T-helper 1 cell treated with Interleukin-12 subunit alpha and Interleukin-12 subunit beta and Interleukin-4 antibody, amounts not matched to agents 30 μg/mL and 1 μg/mL, for 36 hours (primary cell): Measurements from ENCODE around the gene GADD45G.

Source experiments
- H3K27ac Mint-ChIP-seq: one replicate; pipeline ENCODE4 v1.8.0; 2021; ENCODE audit warnings: mild to moderate bottlenecking, mixed read lengths
- H3K27me3 Mint-ChIP-seq: one replicate; pipeline ENCODE4 v1.8.0; 2021; ENCODE audit warnings: low read depth, mixed read lengths
- H3K36me3 Mint-ChIP-seq: one replicate; pipeline ENCODE4 v1.8.0; 2021; ENCODE audit warnings: low read depth, mixed read lengths
- H3K4me1 Mint-ChIP-seq: one replicate; pipeline ENCODE4 v1.8.0; 2021; ENCODE audit warnings: low read depth, mixed read lengths
- H3K4me3 Mint-ChIP-seq: one replicate; pipeline ENCODE4 v1.8.0; 2021; ENCODE audit warnings: mild to moderate bottlenecking, moderate library complexity, mixed read lengths
- H3K9me3 Mint-ChIP-seq: one replicate; pipeline ENCODE4 v1.8.0; 2021; ENCODE audit warnings: mixed read lengths

Gene GADD45G

GRCh38 chr9:89626741-89627265, 22.0 kb downstream of the GADD45G start:
- no peak overlapping the region for H3K27ac Mint-ChIP-seq

GRCh38 chr9:89628601-89629000, 23.8 kb downstream of the GADD45G start:
- no peak overlapping the region for H3K4me3 Mint-ChIP-seq
- H3K4me1 Mint-ChIP-seq: peaks cover 19% of the 10 kb centered on the region
- no peak overlapping the region for H3K27ac Mint-ChIP-seq
- peaks cover 1% of the 10 kb centered on the region for H3K36me3 Mint-ChIP-seq
- H3K9me3 Mint-ChIP-seq: no peaks in the 10 kb centered on the region
- H3K27me3 Mint-ChIP-seq: peaks cover 9% of the 10 kb centered on the region

More at GRCh38 chr9:89626741-89627265, 22.0 kb downstream of the GADD45G start:
- Mint-ChIP-seq H3K9me3 (no peaks in the 10 kb centered on the region), H3K4me3 (no peak overlapping the region), H3K36me3 (peaks cover 1% of the 10 kb centered on the region), H3K4me1 (peaks cover 26% of the 10 kb centered on the region), H3K27me3 (peaks cover 9% of the 10 kb centered on the region)

GRCh38 chr9:89629081-89629976, 24.5 kb downstream of the GADD45G start:
- H3K4me1 Mint-ChIP-seq: peaks cover 19% of the 10 kb centered on the region

GRCh38 chr9:89630508-89630907, 25.7 kb downstream of the GADD45G start:
- Mint-ChIP-seq H3K36me3 (peaks cover 1% of the 10 kb centered on the region), H3K27ac (no peak overlapping the region), H3K9me3 (no peaks in the 10 kb centered on the region), H3K4me3 (no peak overlapping the region), H3K4me1 (peaks cover 23% of the 10 kb centered on the region), H3K27me3 (peaks cover 9% of the 10 kb centered on the region)

More at GRCh38 chr9:89629081-89629976, 24.5 kb downstream of the GADD45G start:
- H3K27ac Mint-ChIP-seq: no peak overlapping the region
- no peak overlapping the region for H3K4me3 Mint-ChIP-seq
- H3K27me3 Mint-ChIP-seq: peaks cover 9% of the 10 kb centered on the region
- H3K9me3 Mint-ChIP-seq: no peaks in the 10 kb centered on the region
- peaks cover 1% of the 10 kb centered on the region for H3K36me3 Mint-ChIP-seq

- H3K4me1 Mint-ChIP-seq: peaks cover 23% of the 10 kb centered on the region
- peaks cover 9% of the 10 kb centered on the region for H3K27me3 Mint-ChIP-seq
- H3K27ac Mint-ChIP-seq: no peak overlapping the region
- no peaks in the 10 kb centered on the region for H3K9me3 Mint-ChIP-seq
- H3K36me3 Mint-ChIP-seq: peaks cover 1% of the 10 kb centered on the region
- H3K4me3 Mint-ChIP-seq: no peak overlapping the region
Observed at GRCh38 chr9:89631384-89631783, 26.6 kb downstream of the GADD45G start.

- H3K9me3 Mint-ChIP-seq: no peaks in the 10 kb centered on the region
- peaks cover 5% of the 10 kb centered on the region for H3K27me3 Mint-ChIP-seq
- no peak overlapping the region for H3K27ac Mint-ChIP-seq
- H3K36me3 Mint-ChIP-seq: peaks cover 1% of the 10 kb centered on the region
- H3K4me1 Mint-ChIP-seq: peaks cover 23% of the 10 kb centered on the region
- no peak overlapping the region for H3K4me3 Mint-ChIP-seq
Observed at GRCh38 chr9:89632192-89632733, 27.5 kb downstream of the GADD45G start.

GRCh38 chr9:89632736-89633135, 27.9 kb downstream of the GADD45G start:
- peaks cover 7% of the 10 kb centered on the region for H3K27me3 Mint-ChIP-seq
- H3K9me3 Mint-ChIP-seq: no peaks in the 10 kb centered on the region
- no peak overlapping the region for H3K27ac Mint-ChIP-seq
- peaks cover 23% of the 10 kb centered on the region for H3K4me1 Mint-ChIP-seq
- no peak overlapping the region for H3K4me3 Mint-ChIP-seq
- peaks cover 1% of the 10 kb centered on the region for H3K36me3 Mint-ChIP-seq

GRCh38 chr9:89633404-89633803, 28.6 kb downstream of the GADD45G start:
- no peak overlapping the region for H3K4me3 Mint-ChIP-seq
- H3K27me3 Mint-ChIP-seq: peaks cover 7% of the 10 kb centered on the region
- H3K9me3 Mint-ChIP-seq: no peaks in the 10 kb centered on the region
- H3K36me3 Mint-ChIP-seq: peaks cover 1% of the 10 kb centered on the region
- H3K27ac Mint-ChIP-seq: no peak overlapping the region
- peaks cover 22% of the 10 kb centered on the region for H3K4me1 Mint-ChIP-seq

GRCh38 chr9:89633920-89634319, 29.1 kb downstream of the GADD45G start:
- no peaks in the 10 kb centered on the region for H3K9me3 Mint-ChIP-seq
- no peak overlapping the region for H3K4me3 Mint-ChIP-seq
- H3K27ac Mint-ChIP-seq: no peak overlapping the region
- H3K27me3 Mint-ChIP-seq: peaks cover 7% of the 10 kb centered on the region
- H3K36me3 Mint-ChIP-seq: peaks cover 1% of the 10 kb centered on the region
- peaks cover 17% of the 10 kb centered on the region for H3K4me1 Mint-ChIP-seq

- Mint-ChIP-seq H3K4me3 (no peak overlapping the region), H3K27ac (no peak overlapping the region), H3K36me3 (no peaks in the 10 kb centered on the region), H3K27me3 (peaks cover 7% of the 10 kb centered on the region), H3K9me3 (no peaks in the 10 kb centered on the region), H3K4me1 (peaks cover 8% of the 10 kb centered on the region)
Observed at GRCh38 chr9:89634995-89635742, 30.4 kb downstream of the GADD45G start.

GRCh38 chr9:89635816-89636215, 31.0 kb downstream of the GADD45G start:
- peaks cover 7% of the 10 kb centered on the region for H3K27me3 Mint-ChIP-seq
- H3K9me3 Mint-ChIP-seq: no peaks in the 10 kb centered on the region
- H3K36me3 Mint-ChIP-seq: no peaks in the 10 kb centered on the region
- peaks cover 3% of the 10 kb centered on the region for H3K4me1 Mint-ChIP-seq
- H3K4me3 Mint-ChIP-seq: no peak overlapping the region
- H3K27ac Mint-ChIP-seq: no peak overlapping the region

- Mint-ChIP-seq H3K9me3 (no peaks in the 10 kb centered on the region), H3K4me3 (no peak overlapping the region), H3K4me1 (peaks cover 3% of the 10 kb centered on the region), H3K27ac (no peak overlapping the region), H3K27me3 (peaks cover 7% of the 10 kb centered on the region), H3K36me3 (no peaks in the 10 kb centered on the region)
Observed at GRCh38 chr9:89637787-89638186, 33.0 kb downstream of the GADD45G start.

- H3K4me3 Mint-ChIP-seq: no peak overlapping the region
- H3K36me3 Mint-ChIP-seq: no peaks in the 10 kb centered on the region
- H3K27ac Mint-ChIP-seq: no peak overlapping the region
- peaks cover 7% of the 10 kb centered on the region for H3K27me3 Mint-ChIP-seq
- H3K9me3 Mint-ChIP-seq: no peaks in the 10 kb centered on the region
- peaks cover 3% of the 10 kb centered on the region for H3K4me1 Mint-ChIP-seq
Observed at GRCh38 chr9:89638359-89638758, 33.5 kb downstream of the GADD45G start.

- H3K9me3 Mint-ChIP-seq: no peaks in the 10 kb centered on the region
- no peak overlapping the region for H3K27ac Mint-ChIP-seq
- H3K27me3 Mint-ChIP-seq: peaks cover 7% of the 10 kb centered on the region
- peaks cover 5% of the 10 kb centered on the region for H3K4me1 Mint-ChIP-seq
- H3K4me3 Mint-ChIP-seq: no peak overlapping the region
- H3K36me3 Mint-ChIP-seq: no peaks in the 10 kb centered on the region
Observed at GRCh38 chr9:89638893-89639292, 34.1 kb downstream of the GADD45G start.
